KMS-11 (cell line): ENCODE data around the gene PRKD1.

Experiments used
- H2AFZ ChIP-seq: fragments of 200-600 bp; sonication (generic); 2 replicates; pipeline ENCODE4 v1.6.1; 2016; ENCODE audit warnings: antibody characterized with exemption, mixed run types, low read depth
- H3K27ac ChIP-seq: fragments of 200-600 bp; sonication (generic); 2 replicates; pipeline ENCODE4 v1.6.1; 2016; ENCODE audit warnings: mild to moderate bottlenecking, mixed run types
- H3K27me3 ChIP-seq: fragments of 200-600 bp; sonication (generic); 2 replicates; pipeline ENCODE4 v1.6.1; 2017; ENCODE audit warnings: mild to moderate bottlenecking, low read depth, mixed run types, moderate library complexity; ENCODE audit not compliant: insufficient read depth
- H3K36me3 ChIP-seq: fragments of 200-600 bp; sonication (generic); 2 replicates; pipeline ENCODE4 v1.6.1; 2017; ENCODE audit warnings: mild to moderate bottlenecking, mixed run types; ENCODE audit not compliant: insufficient read depth
- H3K4me1 ChIP-seq: fragments of 200-600 bp; sonication (generic); 2 replicates; pipeline ENCODE4 v1.6.1; 2016; ENCODE audit warnings: mild to moderate bottlenecking, low read depth, mixed run types; ENCODE audit not compliant: poor library complexity, severe bottlenecking
- H3K4me2 ChIP-seq: fragments of 200-600 bp; sonication (generic); 2 replicates; pipeline ENCODE4 v1.7.0; 2016; ENCODE audit warnings: mild to moderate bottlenecking, mixed run types
- H3K4me3 ChIP-seq: fragments of 200-600 bp; sonication (generic); IDR thresholded peaks from 2 replicates; pipeline ENCODE4 v1.6.1; 2017; ENCODE audit warnings: low read depth, low read length, mixed read lengths; ENCODE audit not compliant: insufficient read depth
- H3K79me2 ChIP-seq: fragments of 200-600 bp; sonication (generic); 2 replicates; pipeline ENCODE4 v1.6.1; 2016; ENCODE audit warnings: low read depth, mixed run types; ENCODE audit not compliant: insufficient read depth
- H3K9ac ChIP-seq: fragments of 200-600 bp; sonication (generic); 2 replicates; pipeline ENCODE4 v1.6.1; 2016; ENCODE audit warnings: mild to moderate bottlenecking, mixed run types
- H4K20me1 ChIP-seq: fragments of 200-600 bp; sonication (generic); 2 replicates; pipeline ENCODE4 v1.6.1; 2016; ENCODE audit warnings: mild to moderate bottlenecking, mixed run types; ENCODE audit not compliant: insufficient read depth
- TF ChIP-seq, protein P1 (sequence below): fragments of 200-600 bp; sonication (generic); conservative IDR thresholded peaks from 2 replicates; pipeline ENCODE4 v1.6.1; 2017; ENCODE audit warnings: low read depth, mild to moderate bottlenecking, antibody characterized with exemption, low read length, moderate library complexity, mixed read lengths

Gene PRKD1

DNA sequence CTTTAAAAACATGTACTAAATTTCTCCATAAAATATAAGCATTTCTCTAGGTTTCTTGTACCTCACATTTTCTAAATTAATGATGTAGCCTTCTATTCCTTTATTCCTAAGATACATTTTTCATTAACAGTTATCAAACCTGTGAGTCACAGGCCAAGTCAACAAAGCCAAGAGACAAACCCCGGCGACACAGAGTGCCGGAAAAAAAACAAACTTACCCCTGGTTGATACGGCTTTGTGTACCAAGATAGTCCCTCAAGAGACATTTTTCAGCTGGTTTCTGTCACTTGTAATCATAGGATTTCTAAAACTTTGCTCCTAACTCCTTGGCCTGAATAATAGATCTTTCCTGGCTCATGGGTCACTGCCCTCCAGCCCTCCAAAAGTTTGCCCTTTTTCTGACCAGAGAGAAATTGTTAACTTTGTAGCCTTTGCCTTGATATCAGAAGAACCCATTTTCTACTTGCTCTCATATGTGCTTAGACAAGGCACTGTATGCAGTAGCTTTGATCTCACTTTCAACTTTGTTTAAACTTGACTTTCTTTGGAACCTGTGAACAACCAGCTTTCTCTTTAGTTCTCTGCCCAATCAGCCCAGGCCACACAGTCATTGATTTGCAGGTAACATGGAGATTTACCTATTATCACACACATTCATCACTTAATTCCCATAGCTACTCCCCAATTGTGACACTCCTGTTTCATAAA is 172.2 kb downstream of the PRKD1 start:
- TF ChIP-seq, protein P1, sequence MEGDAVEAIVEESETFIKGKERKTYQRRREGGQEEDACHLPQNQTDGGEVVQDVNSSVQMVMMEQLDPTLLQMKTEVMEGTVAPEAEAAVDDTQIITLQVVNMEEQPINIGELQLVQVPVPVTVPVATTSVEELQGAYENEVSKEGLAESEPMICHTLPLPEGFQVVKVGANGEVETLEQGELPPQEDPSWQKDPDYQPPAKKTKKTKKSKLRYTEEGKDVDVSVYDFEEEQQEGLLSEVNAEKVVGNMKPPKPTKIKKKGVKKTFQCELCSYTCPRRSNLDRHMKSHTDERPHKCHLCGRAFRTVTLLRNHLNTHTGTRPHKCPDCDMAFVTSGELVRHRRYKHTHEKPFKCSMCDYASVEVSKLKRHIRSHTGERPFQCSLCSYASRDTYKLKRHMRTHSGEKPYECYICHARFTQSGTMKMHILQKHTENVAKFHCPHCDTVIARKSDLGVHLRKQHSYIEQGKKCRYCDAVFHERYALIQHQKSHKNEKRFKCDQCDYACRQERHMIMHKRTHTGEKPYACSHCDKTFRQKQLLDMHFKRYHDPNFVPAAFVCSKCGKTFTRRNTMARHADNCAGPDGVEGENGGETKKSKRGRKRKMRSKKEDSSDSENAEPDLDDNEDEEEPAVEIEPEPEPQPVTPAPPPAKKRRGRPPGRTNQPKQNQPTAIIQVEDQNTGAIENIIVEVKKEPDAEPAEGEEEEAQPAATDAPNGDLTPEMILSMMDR = no peak
- Histone ChIP-seq H3K4me1 (no peaks in the 10 kb centered on the region), H3K27me3 (no peaks in the 10 kb centered on the region)

DNA sequence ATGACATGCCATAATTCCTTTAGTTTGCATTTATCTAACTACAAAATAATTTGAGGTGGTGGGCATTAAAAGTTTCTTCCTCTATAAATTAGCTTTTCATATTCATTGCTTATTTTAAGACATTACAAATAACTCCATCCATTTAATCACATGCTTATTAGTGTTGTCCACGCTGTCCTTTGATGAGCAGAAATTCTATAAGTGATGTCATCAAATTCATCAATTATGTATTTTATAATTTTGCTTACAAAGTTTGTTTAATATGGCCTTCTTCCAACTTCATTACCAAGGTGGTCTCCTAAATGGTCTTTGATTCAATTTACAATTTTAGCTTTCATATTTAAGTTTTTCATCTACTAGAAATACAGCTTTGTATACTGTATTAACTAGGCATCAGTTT is 173.5 kb downstream of the PRKD1 start:
- H4K20me1 ChIP-seq = no peaks in the 10 kb centered on the region
- no peaks in the 10 kb centered on the region for H3K36me3 ChIP-seq
- H2AFZ ChIP-seq = no peak overlapping the region
- TF ChIP-seq, protein P1 = no peak
- H3K27ac ChIP-seq = no peak overlapping the region
- no peak overlapping the region for H3K4me2 ChIP-seq
- no peaks in the 10 kb centered on the region for H3K79me2 ChIP-seq
- no peaks in the 10 kb centered on the region for H3K4me1 ChIP-seq
- no peak overlapping the region for H3K4me3 ChIP-seq
- H3K27me3 ChIP-seq = no peaks in the 10 kb centered on the region
- H3K9ac ChIP-seq = no peak overlapping the region

More for the DNA sequence above, 172.2 kb downstream of the PRKD1 start:
- Histone ChIP-seq H3K79me2 (no peaks in the 10 kb centered on the region), H4K20me1 (no peaks in the 10 kb centered on the region), H3K9ac (no peak overlapping the region), H3K4me2 (no peak overlapping the region), H3K4me3 (no peak overlapping the region), H3K36me3 (no peaks in the 10 kb centered on the region), H2AFZ (no peak overlapping the region), H3K27ac (no peak overlapping the region)

DNA sequence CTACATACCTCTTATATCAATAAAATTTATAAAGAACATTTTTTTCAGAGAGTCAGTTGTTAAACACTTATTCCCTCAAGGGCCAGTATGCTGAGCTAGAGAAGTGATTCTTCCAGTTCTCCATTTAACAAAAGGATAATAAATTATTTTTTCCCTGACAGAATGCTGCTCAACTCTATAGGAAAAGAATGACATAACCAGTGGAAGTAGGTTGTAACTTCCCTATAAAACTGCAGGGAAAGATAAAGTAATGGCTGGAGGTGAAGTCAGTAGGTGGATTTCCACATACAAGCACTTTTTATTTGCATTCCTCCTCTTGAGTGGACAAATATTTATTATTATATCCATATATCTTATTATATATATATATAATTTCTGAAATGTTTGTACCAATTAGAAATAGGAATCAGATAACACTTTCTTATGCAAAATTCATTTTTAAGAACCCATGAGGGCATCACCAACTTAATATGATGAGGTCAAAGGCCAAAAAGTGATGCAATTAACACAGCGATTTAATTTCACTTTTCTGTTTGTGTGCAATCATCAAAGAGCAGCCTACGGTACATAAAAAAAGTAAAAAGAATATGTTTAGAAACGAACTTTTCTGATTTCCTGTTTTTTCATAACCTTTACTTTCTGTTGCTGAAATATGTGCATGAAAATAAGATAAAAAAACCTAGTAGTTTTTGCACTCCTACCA is 175.3 kb downstream of the PRKD1 start:
- TF ChIP-seq, protein P1 = no peak
- H3K27ac ChIP-seq = no peak overlapping the region

DNA sequence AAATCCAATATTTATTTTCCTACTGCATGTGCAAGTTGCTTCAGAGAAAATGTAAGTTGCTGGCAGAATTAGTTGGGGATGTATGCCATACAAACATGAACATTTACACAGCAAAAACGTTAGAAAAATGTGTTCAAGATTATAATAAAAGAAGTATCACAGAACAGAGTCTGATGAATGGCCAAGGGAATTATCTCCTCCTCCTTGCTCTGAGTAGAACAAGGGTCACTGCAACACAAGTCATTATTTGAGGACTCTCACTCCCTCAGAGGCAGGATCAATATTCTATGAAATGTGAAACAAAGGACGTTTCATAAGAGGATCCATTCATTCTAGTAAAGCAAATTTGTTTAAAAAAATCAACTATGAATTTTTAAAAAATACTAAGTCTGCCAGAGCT is 177.8 kb downstream of the PRKD1 start:
- Histone ChIP-seq H3K27ac (no peak overlapping the region), H3K9ac (no peak overlapping the region), H3K4me2 (no peak overlapping the region), H3K79me2 (no peaks in the 10 kb centered on the region), H3K4me3 (no peak overlapping the region), H3K36me3 (no peaks in the 10 kb centered on the region), H3K4me1 (no peaks in the 10 kb centered on the region), H4K20me1 (no peaks in the 10 kb centered on the region), H3K27me3 (no peaks in the 10 kb centered on the region), H2AFZ (no peak overlapping the region)
- TF ChIP-seq, protein P1 = no peak

More for the DNA sequence above, 175.3 kb downstream of the PRKD1 start:
- no peaks in the 10 kb centered on the region for H3K27me3 ChIP-seq
- no peak overlapping the region for H3K4me3 ChIP-seq
- no peak overlapping the region for H2AFZ ChIP-seq
- no peak overlapping the region for H3K4me2 ChIP-seq
- no peak overlapping the region for H3K9ac ChIP-seq
- H3K79me2 ChIP-seq = no peaks in the 10 kb centered on the region
- H4K20me1 ChIP-seq = no peaks in the 10 kb centered on the region
- H3K36me3 ChIP-seq = no peaks in the 10 kb centered on the region
- H3K4me1 ChIP-seq = no peaks in the 10 kb centered on the region
